HFF-Myc (cell line): Measurements from ENCODE around the gene NARS2.

ENCODE experiments used
- DNase-seq: peaks from one replicate; pipeline ENCODE4 v3.0.0-alpha.2; 2011; ENCODE audit warnings: low read depth; ENCODE audit errors: extremely low read depth
- H3K4me3 ChIP-seq: replicated peaks from 2 replicates; pipeline ENCODE4 v1.5.1; 2011; ENCODE audit warnings: low read depth, mild to moderate bottlenecking, control low read depth, low read length
- TF ChIP-seq, protein P1 (sequence below): IDR thresholded peaks from 2 replicates; pipeline ENCODE4 v1.5.1; 2012; ENCODE audit warnings: mild to moderate bottlenecking, low read depth, low read length, control low read depth; ENCODE audit errors: missing control alignments

NARS2 gene

DNA sequence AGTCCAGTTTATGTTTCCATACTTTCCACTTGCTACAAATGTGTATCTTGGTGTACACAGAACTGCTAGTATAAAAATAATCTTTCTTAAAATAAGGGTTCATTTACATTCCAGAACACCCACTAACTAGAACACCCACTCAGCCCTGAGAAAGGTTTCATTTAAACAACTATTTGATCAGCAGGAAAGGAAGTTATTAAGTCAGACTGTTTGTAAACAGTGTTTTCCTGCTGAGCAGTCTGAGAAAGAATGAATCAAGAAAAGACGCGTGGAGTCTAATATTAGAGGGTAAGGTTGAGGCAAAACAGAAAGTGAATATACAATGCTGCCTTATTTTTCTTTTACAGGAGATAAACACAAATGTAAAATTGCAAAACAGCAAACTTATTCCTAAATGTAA, 32.7 kb downstream of the NARS2 start:
- no peak for DNase-seq
- TF ChIP-seq, protein P1, sequence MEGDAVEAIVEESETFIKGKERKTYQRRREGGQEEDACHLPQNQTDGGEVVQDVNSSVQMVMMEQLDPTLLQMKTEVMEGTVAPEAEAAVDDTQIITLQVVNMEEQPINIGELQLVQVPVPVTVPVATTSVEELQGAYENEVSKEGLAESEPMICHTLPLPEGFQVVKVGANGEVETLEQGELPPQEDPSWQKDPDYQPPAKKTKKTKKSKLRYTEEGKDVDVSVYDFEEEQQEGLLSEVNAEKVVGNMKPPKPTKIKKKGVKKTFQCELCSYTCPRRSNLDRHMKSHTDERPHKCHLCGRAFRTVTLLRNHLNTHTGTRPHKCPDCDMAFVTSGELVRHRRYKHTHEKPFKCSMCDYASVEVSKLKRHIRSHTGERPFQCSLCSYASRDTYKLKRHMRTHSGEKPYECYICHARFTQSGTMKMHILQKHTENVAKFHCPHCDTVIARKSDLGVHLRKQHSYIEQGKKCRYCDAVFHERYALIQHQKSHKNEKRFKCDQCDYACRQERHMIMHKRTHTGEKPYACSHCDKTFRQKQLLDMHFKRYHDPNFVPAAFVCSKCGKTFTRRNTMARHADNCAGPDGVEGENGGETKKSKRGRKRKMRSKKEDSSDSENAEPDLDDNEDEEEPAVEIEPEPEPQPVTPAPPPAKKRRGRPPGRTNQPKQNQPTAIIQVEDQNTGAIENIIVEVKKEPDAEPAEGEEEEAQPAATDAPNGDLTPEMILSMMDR = no peak
- no peak overlapping the region for H3K4me3 ChIP-seq

DNA sequence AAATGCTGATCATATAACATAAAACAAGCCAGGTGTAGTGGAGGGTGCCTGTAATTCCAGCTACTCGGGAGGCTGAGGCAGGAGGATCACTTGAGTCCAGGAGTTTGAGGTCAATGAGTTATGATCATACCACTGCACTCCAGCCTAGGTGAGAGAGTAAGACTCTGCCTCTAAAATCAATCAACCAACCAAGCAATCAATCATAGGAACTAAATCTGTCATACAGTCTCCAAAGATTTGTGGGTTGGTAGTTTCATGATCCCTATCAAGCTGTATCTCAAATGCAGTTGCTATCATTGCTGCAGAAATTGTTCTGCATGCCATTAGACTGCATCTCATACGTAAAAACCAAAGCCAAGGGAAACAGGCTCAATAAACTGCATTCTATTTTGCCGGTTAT, 33.1 kb downstream of the NARS2 start:
- no peak overlapping the region for H3K4me3 ChIP-seq
- TF ChIP-seq, protein P1 = no peak
- no peak for DNase-seq

DNA sequence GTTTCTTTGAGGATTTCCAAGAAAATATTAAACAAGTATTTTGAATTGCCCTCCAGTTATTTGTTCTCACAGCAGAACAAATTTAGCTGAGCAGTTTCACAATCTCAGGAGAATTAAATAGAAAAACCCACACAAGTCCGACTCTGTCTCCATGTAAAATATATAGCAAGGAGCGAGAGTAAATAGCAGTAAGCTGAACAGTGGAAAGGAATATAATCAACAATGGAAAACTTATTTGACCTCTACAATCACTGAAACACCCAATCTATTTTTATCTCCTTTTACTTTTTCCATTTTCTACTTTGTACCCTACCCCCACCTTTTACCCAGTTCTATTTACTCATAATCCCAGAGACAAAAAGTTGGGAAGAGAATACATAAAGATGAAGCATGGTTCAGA, 34.4 kb downstream of the NARS2 start:
- no peak for DNase-seq
- TF ChIP-seq, protein P1 = no peak
- no peak overlapping the region for H3K4me3 ChIP-seq

DNA sequence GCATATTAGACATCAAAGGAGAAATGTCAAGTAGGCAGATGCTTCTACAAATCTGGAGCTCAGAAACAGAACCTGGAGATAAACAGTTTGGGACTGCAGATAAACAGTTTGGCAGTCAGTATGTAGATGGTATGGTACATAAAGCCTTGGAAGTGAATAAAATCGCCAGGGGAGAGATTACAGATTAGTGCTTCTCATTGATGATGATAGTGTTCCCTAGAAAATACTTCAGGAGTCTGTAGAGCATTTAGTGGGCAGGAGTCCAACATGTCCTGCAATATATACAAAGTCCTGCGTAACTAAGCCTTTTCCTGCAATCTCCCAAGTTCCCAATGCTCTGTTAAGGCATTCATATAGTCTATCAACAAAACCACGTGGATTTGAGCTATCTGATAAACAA, 35.2 kb downstream of the NARS2 start:
- TF ChIP-seq, protein P1 = no peak
- no peak overlapping the region for H3K4me3 ChIP-seq
- DNase-seq = no peak

DNA sequence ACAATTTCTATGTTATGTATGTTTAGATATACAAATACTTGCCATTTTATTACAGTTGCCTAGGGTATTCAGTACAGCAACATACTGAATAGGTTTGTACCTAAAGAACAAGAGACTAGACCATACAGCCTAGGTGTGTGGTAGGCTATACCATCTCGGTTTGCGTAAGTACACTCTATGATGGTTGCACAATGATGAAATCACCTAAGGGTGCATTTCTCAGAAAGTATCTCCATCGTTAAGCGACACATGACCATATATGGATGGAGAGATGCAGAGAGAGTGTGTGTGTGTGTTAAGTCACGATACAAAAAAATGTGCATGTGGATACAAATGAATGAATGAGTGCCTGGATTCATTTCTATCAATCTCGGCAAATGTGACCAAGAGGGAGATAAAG, 37.7 kb downstream of the NARS2 start:
- DNase-seq = no peak
- H3K4me3 ChIP-seq = no peak overlapping the region
- TF ChIP-seq, protein P1 = no peak

DNA sequence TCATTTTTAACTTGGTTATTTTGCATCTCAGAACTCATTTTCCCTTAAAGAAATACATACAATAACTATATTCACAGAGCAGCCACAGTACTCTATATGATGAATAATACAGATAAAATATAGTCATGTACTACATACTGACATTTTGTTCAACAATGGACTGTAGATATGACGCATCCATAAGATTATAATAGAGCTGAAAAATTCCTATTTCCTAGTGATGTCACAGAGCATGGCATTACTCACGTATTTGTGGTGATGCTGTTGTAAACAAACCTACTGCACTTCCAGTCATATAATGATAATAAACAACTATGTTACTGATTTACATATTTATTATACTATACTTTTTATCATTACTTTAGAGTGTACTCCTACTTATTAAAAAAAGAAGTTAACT, 38.7 kb downstream of the NARS2 start:
- TF ChIP-seq, protein P1 = no peak
- no peak for DNase-seq
- H3K4me3 ChIP-seq = no peak overlapping the region

DNA sequence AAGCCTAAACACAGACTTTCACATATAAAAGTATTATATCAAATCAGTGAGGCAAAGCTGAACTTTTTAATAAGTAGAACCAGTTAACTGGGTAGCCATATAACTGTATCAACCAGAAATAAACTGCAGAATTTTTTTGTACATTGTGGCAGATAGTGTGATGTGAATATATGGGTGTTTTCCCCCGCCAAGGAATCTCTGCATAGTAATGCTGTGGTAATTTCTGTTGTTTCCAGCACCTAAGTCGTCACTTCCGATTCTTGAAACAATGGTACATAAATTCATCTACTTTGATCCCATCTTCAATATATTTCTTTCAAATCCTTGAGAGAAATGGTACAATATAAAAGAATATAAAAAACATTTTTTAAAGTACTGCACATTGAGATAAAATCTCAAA, 39.6 kb downstream of the NARS2 start:
- DNase-seq = no peak
- TF ChIP-seq, protein P1 = no peak
- no peak overlapping the region for H3K4me3 ChIP-seq
